GM12878 (cell line): ENCODE measurements around the gene PLCD1.

Experiments used
- BACH1 ChIP-seq: fragments of 450-650 bp; IDR thresholded peaks from 2 replicates; pipeline ENCODE4 v1.6.1; 2017; ENCODE audit warnings: mild to moderate bottlenecking, borderline replicate concordance
- CBFB ChIP-seq: IDR thresholded peaks from 2 replicates; pipeline ENCODE4 v1.6.1; 2016; ENCODE audit warnings: antibody characterized with exemption, low read depth
- CREM ChIP-seq: IDR thresholded peaks from 2 replicates; pipeline ENCODE4 v1.6.1; 2014; ENCODE audit warnings: antibody characterized with exemption, low read depth
- ESRRA ChIP-seq: IDR thresholded peaks from 2 replicates; pipeline ENCODE4 v1.6.1; 2012; ENCODE audit warnings: mild to moderate bottlenecking, low read length, improper control_type of control experiment
- EZH2 ChIP-seq: IDR thresholded peaks from 2 replicates; pipeline ENCODE4 v1.6.1; 2012; ENCODE audit warnings: low read depth, mild to moderate bottlenecking, control low read depth, inconsistent platforms, low read length, borderline replicate concordance; ENCODE audit not compliant: control insufficient read depth
- GABPA ChIP-seq: IDR thresholded peaks from 2 replicates; pipeline ENCODE4 v1.6.1; 2014; ENCODE audit warnings: antibody characterized with exemption, low read depth, mild to moderate bottlenecking, inconsistent platforms
- NFYA ChIP-seq: IDR thresholded peaks from 2 replicates; pipeline ENCODE4 v1.6.1; 2011; ENCODE audit warnings: low read depth, mild to moderate bottlenecking, low read length, improper control_type of control experiment, borderline replicate concordance
- POLR2A ChIP-seq: IDR thresholded peaks from 2 replicates; pipeline ENCODE4 v1.6.1; 2011; ENCODE audit warnings: low read depth, mild to moderate bottlenecking, low read length
- POLR2AphosphoS5 ChIP-seq: IDR thresholded peaks from 2 replicates; pipeline ENCODE4 v1.6.1; 2011; ENCODE audit warnings: mild to moderate bottlenecking, low read length, inconsistent platforms
- RAD51 ChIP-seq: fragments of 450-650 bp; IDR thresholded peaks from 2 replicates; pipeline ENCODE4 v1.6.1; 2016; ENCODE audit warnings: moderate library complexity, mild to moderate bottlenecking, inconsistent platforms
- SP1 ChIP-seq: IDR thresholded peaks from one replicate; pipeline ENCODE4 v1.6.1; 2011; ENCODE audit warnings: low read depth, low read length
- TF ChIP-seq, protein P1 (sequence below): fragments of 450-650 bp; IDR thresholded peaks from 2 replicates; pipeline ENCODE4 v1.6.1; 2017; ENCODE audit warnings: antibody characterized with exemption, mild to moderate bottlenecking, moderate library complexity
- TF ChIP-seq, protein P2 (sequence below), 3 experiments: IDR thresholded peaks in 2 of 3; conservative IDR thresholded peaks in 1 of 3; 2 replicates each; pipeline ENCODE4 v1.5.1; 2011; ENCODE audit warnings: low read depth in 3 of 3, low read length in 3 of 3, mild to moderate bottlenecking in 3 of 3, control low read depth in 2 of 3, moderate library complexity in 2 of 3, inconsistent platforms in 1 of 3, mixed read lengths in 1 of 3; ENCODE audit not compliant: control insufficient read depth in 2 of 3, insufficient read depth in 1 of 3; ENCODE audit errors: extremely low read depth in 1 of 3

DNA sequence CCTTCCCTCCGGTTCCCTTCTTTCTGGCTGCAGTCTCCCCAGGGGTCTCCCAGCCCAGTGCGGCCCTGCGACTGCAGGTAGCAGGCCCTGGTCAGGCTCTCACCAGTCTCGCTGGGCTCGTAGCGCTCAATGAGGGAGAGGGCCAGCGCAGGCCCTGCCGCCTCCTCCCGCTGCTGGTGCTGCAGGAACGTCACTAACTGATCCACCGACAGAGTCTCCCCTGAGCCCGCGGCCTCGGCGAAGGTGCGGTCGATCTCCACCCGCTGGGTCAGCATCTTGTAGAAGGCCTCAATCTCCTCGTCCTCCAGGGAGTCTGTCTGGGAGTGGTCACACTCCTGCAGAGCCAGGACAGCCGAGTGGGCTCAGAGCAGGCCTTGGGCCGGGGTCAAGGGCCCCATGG, 18.3 kb downstream of the PLCD1 start:
- TF ChIP-seq ESRRA: no peak
- no peak for TF ChIP-seq BACH1
- no peak for TF ChIP-seq NFYA
- no peak for TF ChIP-seq GABPA
- TF ChIP-seq CREM: no peak
- TF ChIP-seq, protein P1, sequence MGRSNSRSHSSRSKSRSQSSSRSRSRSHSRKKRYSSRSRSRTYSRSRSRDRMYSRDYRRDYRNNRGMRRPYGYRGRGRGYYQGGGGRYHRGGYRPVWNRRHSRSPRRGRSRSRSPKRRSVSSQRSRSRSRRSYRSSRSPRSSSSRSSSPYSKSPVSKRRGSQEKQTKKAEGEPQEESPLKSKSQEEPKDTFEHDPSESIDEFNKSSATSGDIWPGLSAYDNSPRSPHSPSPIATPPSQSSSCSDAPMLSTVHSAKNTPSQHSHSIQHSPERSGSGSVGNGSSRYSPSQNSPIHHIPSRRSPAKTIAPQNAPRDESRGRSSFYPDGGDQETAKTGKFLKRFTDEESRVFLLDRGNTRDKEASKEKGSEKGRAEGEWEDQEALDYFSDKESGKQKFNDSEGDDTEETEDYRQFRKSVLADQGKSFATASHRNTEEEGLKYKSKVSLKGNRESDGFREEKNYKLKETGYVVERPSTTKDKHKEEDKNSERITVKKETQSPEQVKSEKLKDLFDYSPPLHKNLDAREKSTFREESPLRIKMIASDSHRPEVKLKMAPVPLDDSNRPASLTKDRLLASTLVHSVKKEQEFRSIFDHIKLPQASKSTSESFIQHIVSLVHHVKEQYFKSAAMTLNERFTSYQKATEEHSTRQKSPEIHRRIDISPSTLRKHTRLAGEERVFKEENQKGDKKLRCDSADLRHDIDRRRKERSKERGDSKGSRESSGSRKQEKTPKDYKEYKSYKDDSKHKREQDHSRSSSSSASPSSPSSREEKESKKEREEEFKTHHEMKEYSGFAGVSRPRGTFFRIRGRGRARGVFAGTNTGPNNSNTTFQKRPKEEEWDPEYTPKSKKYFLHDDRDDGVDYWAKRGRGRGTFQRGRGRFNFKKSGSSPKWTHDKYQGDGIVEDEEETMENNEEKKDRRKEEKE: no peak
- no peak for TF ChIP-seq RAD51
- TF ChIP-seq POLR2A: no peak
- TF ChIP-seq, protein P2, sequence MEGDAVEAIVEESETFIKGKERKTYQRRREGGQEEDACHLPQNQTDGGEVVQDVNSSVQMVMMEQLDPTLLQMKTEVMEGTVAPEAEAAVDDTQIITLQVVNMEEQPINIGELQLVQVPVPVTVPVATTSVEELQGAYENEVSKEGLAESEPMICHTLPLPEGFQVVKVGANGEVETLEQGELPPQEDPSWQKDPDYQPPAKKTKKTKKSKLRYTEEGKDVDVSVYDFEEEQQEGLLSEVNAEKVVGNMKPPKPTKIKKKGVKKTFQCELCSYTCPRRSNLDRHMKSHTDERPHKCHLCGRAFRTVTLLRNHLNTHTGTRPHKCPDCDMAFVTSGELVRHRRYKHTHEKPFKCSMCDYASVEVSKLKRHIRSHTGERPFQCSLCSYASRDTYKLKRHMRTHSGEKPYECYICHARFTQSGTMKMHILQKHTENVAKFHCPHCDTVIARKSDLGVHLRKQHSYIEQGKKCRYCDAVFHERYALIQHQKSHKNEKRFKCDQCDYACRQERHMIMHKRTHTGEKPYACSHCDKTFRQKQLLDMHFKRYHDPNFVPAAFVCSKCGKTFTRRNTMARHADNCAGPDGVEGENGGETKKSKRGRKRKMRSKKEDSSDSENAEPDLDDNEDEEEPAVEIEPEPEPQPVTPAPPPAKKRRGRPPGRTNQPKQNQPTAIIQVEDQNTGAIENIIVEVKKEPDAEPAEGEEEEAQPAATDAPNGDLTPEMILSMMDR (IDR thresholded peaks at IDR 0.05 in 2 of 3, conservative IDR thresholded peaks at IDR 0.05 in 1 of 3; ENCODE audit: control insufficient read depth in 2 of 3, extremely low read depth in 1 of 3, insufficient read depth in 1 of 3, low read depth in 3 of 3, low read length in 3 of 3): no peak
- no peak for TF ChIP-seq CBFB
- no peak for TF ChIP-seq SP1
- no peak for TF ChIP-seq EZH2
- TF ChIP-seq POLR2AphosphoS5: no peak
